ENCODE measurements around the gene CORT. TPM values are rescaled to one million over a fixed set of nuclear protein-coding genes. Genes with fewer than 3 reads are reported as not detected.

CORT gene
- total RNA-seq, 1 donor from 2014 or later: not detected

DNA sequence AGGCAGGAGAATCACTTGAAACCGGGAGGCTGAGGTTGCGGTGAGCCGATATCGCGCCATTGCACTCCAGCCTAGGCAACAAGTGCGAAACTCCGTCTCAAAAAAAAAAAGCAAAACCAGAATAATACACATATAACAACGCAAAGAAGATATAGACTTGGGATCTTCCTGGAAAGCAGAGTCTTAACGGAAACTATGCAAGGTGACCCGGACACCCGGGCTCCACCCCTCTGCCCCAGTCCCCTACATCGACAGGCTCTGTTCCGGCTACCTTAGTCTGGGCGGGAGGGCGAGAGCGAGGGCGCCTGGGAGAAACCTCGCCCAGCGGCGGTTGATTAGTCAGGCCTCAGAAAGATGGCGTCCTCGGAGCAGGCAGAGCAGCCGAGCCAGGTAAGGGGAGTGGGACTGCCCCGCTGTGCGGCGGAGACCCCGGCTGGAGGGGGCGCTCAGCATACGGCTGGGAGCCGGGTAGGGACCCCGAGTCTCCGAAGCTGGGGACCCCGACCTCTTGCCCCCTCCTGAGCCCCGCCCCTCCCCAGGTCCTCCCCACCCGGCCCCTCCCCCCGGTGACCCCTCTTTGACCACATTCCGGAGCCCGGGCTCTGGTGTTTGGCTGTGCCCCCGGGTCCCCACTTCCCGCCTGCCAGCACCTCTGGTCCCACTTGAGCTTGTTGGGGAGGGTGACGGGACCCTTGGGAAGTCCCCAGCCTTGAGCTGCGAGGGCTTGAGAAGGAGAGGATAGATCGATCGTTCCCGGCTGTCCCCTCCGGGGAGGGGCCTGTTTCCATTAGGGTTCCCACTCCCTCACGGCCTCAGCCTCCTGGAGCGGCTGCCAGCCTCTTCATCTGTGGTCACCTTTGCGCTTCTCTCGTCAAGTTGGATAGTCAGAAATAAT is 25.0 kb downstream of the CORT start, which contains the start of gene PEX14:
TSS of gene PEX14 (plus strand) at position 338 of the 895 bp plus-strand sequence. CDS start at position 355, 17 bp downstream.
- intact Hi-C loops (cut with DNase I): no loop called here
- TF ChIP-seq, protein P1, sequence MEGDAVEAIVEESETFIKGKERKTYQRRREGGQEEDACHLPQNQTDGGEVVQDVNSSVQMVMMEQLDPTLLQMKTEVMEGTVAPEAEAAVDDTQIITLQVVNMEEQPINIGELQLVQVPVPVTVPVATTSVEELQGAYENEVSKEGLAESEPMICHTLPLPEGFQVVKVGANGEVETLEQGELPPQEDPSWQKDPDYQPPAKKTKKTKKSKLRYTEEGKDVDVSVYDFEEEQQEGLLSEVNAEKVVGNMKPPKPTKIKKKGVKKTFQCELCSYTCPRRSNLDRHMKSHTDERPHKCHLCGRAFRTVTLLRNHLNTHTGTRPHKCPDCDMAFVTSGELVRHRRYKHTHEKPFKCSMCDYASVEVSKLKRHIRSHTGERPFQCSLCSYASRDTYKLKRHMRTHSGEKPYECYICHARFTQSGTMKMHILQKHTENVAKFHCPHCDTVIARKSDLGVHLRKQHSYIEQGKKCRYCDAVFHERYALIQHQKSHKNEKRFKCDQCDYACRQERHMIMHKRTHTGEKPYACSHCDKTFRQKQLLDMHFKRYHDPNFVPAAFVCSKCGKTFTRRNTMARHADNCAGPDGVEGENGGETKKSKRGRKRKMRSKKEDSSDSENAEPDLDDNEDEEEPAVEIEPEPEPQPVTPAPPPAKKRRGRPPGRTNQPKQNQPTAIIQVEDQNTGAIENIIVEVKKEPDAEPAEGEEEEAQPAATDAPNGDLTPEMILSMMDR (IDR thresholded peaks at IDR 0.05): no peak
- DNase-seq (peak; percentile 91), ATAC-seq (peak; percentile 95 to 96)
- Histone ChIP-seq H3K4me3 (peak within 1 kb of the TSS; percentile 98), H3K27ac (peak within 1 kb of the TSS; percentile 82), H3K36me3 (no peaks in the 10 kb centered on the region), H3K9me3 (no peaks in the 10 kb centered on the region), H3K4me1 (peaks cover 54% of the 10 kb centered on the region), H3K27me3 (ENCODE audit: low read depth) (no peaks in the 10 kb centered on the region)

DNA sequence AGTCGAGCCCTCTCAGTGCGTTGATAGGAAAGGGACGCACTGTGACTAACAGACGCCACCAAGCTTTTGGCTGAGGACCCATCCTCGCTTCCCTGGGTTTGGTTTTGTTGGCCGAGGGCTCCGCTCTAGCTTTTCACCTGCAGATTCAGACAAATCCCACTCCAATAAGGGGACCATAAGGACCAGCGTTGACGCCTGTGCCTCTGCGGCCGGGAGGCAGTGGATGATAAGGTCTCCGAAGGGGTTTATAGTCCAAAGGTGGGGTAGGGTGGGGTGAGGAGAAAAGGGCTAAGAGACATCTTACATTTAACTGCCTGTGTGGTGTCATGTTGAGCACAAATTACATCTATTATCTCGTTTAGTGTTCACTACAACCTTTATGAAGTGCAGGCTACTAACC is 25.7 kb downstream of the CORT start:
- ATAC-seq (no peak), DNase-seq (no peak)
- TF ChIP-seq, protein P1 (IDR thresholded peaks at IDR 0.05): no peak
- H3K27ac ChIP-seq: peak overlapping the region; percentile 82
- intact Hi-C loops (cut with DNase I): no loop called here
- H3K27me3 ChIP-seq (ENCODE audit: low read depth): no peaks in the 10 kb centered on the region
- no peaks in the 10 kb centered on the region for H3K9me3 ChIP-seq
- peaks cover 54% of the 10 kb centered on the region for H3K4me1 ChIP-seq
- H3K4me3 ChIP-seq: peak overlapping the region; percentile 98
- no peaks in the 10 kb centered on the region for H3K36me3 ChIP-seq

DNA sequence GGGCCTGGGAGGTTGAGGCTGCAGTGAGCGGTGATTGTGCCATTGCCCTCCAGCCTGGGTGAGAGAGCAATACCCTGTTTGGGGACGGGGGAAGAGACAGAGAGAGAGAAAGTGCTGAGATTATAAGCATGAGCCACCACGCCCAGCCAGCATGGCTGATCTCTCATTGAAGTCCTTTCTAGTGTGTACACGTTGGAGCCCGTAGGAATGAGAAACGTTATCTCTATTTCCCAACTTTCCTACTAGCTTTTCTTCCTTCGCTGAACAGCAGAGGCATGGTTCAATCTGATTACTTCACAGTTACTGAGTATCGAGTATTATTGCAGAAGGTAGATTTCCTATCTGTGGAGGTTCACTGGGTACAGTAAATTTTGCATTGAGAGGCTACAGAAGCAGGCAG is 29.5 kb downstream of the CORT start:
- no peak overlapping the region for H3K27ac ChIP-seq
- H3K27me3 ChIP-seq (ENCODE audit: low read depth): no peaks in the 10 kb centered on the region
- ATAC-seq: no peak
- peaks cover 35% of the 10 kb centered on the region for H3K4me1 ChIP-seq
- no peaks in the 10 kb centered on the region for H3K9me3 ChIP-seq
- H3K4me3 ChIP-seq: no peak overlapping the region
- TF ChIP-seq, protein P1 (IDR thresholded peaks at IDR 0.05): no peak
- intact Hi-C loops (cut with DNase I): no loop called here
- no peaks in the 10 kb centered on the region for H3K36me3 ChIP-seq
- DNase-seq: no peak

DNA sequence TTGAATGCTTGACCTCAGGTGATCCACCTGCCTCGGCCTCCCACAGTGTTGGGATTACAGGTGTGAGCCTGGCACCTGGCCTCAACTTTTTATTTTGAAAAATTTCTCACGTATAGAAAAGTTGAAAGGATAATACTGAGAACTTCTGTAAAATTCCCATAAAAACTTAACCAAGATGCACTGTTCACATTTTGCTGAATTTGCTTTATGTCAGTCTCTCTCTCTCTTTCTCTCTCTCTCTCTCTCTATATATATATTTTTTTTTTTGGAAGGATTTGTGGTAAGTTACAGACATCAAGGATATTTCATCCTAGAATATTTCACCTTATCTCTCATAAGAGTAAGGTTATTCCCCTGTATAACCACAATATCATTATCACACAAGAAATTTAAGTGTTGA is 30.8 kb downstream of the CORT start:
- H3K27ac ChIP-seq: no peak overlapping the region
- H3K36me3 ChIP-seq: no peaks in the 10 kb centered on the region
- DNase-seq (no peak), ATAC-seq (no peak)
- peaks cover 32% of the 10 kb centered on the region for H3K4me1 ChIP-seq
- TF ChIP-seq, protein P1 (IDR thresholded peaks at IDR 0.05): no peak
- H3K27me3 ChIP-seq (ENCODE audit: low read depth): no peaks in the 10 kb centered on the region
- intact Hi-C loops (cut with DNase I): no loop called here
- no peaks in the 10 kb centered on the region for H3K9me3 ChIP-seq
- no peak overlapping the region for H3K4me3 ChIP-seq

DNA sequence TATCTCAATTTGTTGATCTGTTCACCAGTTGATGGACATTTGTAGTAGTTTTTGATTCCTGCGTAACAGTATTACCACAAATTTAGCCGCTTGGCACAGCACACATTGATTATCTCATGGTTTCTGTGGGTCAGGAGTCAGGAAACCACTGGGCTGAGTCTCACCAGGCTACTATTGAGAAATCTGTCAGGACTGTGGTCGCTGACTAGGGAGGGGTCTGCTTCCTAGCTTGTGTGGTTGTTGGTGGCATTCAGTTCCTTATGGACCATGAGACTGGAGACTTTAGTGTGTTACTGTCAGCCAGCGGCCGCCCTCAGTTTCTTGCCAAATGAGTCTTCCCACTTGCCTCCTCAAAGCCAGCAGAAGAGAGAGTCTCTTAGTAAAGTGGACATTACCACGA is 34.7 kb downstream of the CORT start:
- peak; percentile 85 to 92 for ATAC-seq
- no peaks in the 10 kb centered on the region for H3K27me3 ChIP-seq (ENCODE audit: low read depth)
- intact Hi-C loops (cut with DNase I): no loop called here
- DNase-seq: peak; percentile 69
- TF ChIP-seq, protein P1 (IDR thresholded peaks at IDR 0.05): no peak
- no peaks in the 10 kb centered on the region for H3K9me3 ChIP-seq
- no peak overlapping the region for H3K27ac ChIP-seq
- H3K36me3 ChIP-seq: peaks cover 2% of the 10 kb centered on the region
- no peak overlapping the region for H3K4me3 ChIP-seq
- H3K4me1 ChIP-seq: peaks cover 11% of the 10 kb centered on the region
